Transverse colon (tissue), 4 donors: ENCODE measurements around the gene EPS8L3.

Source experiments
- CTCF ChIP-seq, 5 experiments: fragments of 200-600 bp in 3 of 5; fragments of 450-650 bp in 2 of 5; sonication (generic) in 3 of 5; IDR thresholded peaks; 1 replicate in 2 of 5; 2 replicates in 3 of 5; pipeline ENCODE4 v1.5.1; 2016 to 2017; ENCODE audit warnings: antibody characterized with exemption in 5 of 5, inconsistent platforms in 3 of 5, mild to moderate bottlenecking in 2 of 5, moderate library complexity in 1 of 5
- EP300 ChIP-seq: sonication (generic); formaldehyde crosslinking; IDR thresholded peaks from one replicate; pipeline ENCODE4 v1.6.1; 2017; ENCODE audit warnings: antibody characterized with exemption, low read depth
- POLR2A ChIP-seq: fragments of 450-650 bp; IDR thresholded peaks from one replicate; pipeline ENCODE4 v1.6.1; 2016; ENCODE audit warnings: antibody characterized with exemption, mild to moderate bottlenecking, moderate library complexity
- POLR2AphosphoS5 ChIP-seq, 3 donors: sonication (generic); formaldehyde crosslinking; IDR thresholded peaks; one replicate each; pipeline ENCODE4 v1.6.1; 2016; ENCODE audit warnings: antibody characterized with exemption in 3 of 3

- TF ChIP-seq CTCF (IDR thresholded peaks at IDR 0.05), result no peak
- no peak for TF ChIP-seq EP300
- TF ChIP-seq POLR2AphosphoS5 (IDR thresholded peaks at IDR 0.05), result no peak
- TF ChIP-seq POLR2A, result no peak
These were observed 43.7 kb upstream of the EPS8L3 start for GRCh38 chr1:109807402-109807801.
